ENCODE measurements around the gene C5orf34.

- TF ChIP-seq CTCF (IDR thresholded peaks at IDR 0.05; ENCODE audit: low read depth, low read length, poor library complexity, severe bottlenecking) (no peak), EZH2phosphoT487 (IDR thresholded peaks at IDR 0.05; ENCODE audit: borderline replicate concordance, low read length) (no peak)
Measured at GRCh38 chr5:43467100-43467499, 47.8 kb downstream of the C5orf34 start.
